PC-9 (cell line): ENCODE data around the gene PPP1R16B. TPM values are rescaled to one million over a fixed set of nuclear protein-coding genes. Genes with fewer than 3 reads are reported as not detected.
A peak's percentile ranks its signal among the peaks of the same experiment; 100 is the strongest.

Source experiments
- BruUV-seq: library from RNA; stranded (reverse); fragments of 400-500 nt; replicated peaks from 2 replicates; lab custom pipeline; 2021; lab: Mats Ljungman, UMichigan
- CTCF ChIA-PET: fragments of 300-600 bp; sonication (Branson Sonifier 250); formaldehyde crosslinking; loops from one replicate; lab custom pipeline; 2022; ENCODE audit warnings: antibody characterized with exemption; lab: Charles Lee
- POLR2A ChIA-PET: fragments of 300-600 bp; sonication (Branson Sonifier 250); formaldehyde crosslinking; loops from one replicate; lab custom pipeline; 2022; ENCODE audit warnings: antibody characterized with exemption; ENCODE audit not compliant: unreplicated experiment; lab: Charles Lee
- DNase-seq, 2 experiments: peaks; one replicate each; pipeline versions ENCODE4 v3.0.0 to v3.0.0-alpha.2; 2015 to 2022; ENCODE audit warnings: mixed read lengths in 1 of 2
- H2AFZ ChIP-seq: fragments of 200-600 bp; sonication (generic); 2 replicates; pipeline ENCODE4 v1.8.1; 2017; ENCODE audit warnings: antibody characterized with exemption
- H3F3A ChIP-seq: fragments of 200-600 bp; sonication (generic); 2 replicates; pipeline ENCODE4 v1.8.1; 2017; ENCODE audit warnings: antibody characterized with exemption, mild to moderate bottlenecking, low read depth; ENCODE audit not compliant: insufficient read depth
- H3K27ac ChIP-seq: fragments of 200-600 bp; sonication (generic); 2 replicates; pipeline ENCODE4 v1.6.1; 2016; ENCODE audit warnings: mixed run types
- H3K27me3 ChIP-seq: fragments of 200-600 bp; sonication (generic); 2 replicates; pipeline ENCODE4 v1.6.1; 2016; ENCODE audit warnings: low read depth, mixed run types; ENCODE audit not compliant: insufficient read depth
- H3K36me3 ChIP-seq: fragments of 200-600 bp; sonication (generic); 2 replicates; pipeline ENCODE4 v1.6.1; 2016; ENCODE audit warnings: low read depth, mixed run types
- H3K4me1 ChIP-seq: fragments of 200-600 bp; sonication (generic); replicated peaks from 2 replicates; pipeline ENCODE4 v1.6.1; 2016; ENCODE audit warnings: mixed run types; ENCODE audit not compliant: insufficient read depth
- H3K4me2 ChIP-seq: fragments of 200-600 bp; sonication (generic); 2 replicates; pipeline ENCODE4 v1.6.1; 2017; ENCODE audit warnings: mixed run types
- H3K4me3 ChIP-seq: fragments of 200-600 bp; sonication (generic); 2 replicates; pipeline ENCODE4 v1.6.1; 2016; ENCODE audit warnings: mixed run types
- H3K79me2 ChIP-seq: fragments of 200-600 bp; sonication (generic); 2 replicates; pipeline ENCODE4 v1.6.1; 2017; ENCODE audit warnings: low read depth, mixed run types
- H3K9me2 ChIP-seq: fragments of 200-600 bp; sonication (generic); 2 replicates; pipeline ENCODE4 v1.8.1; 2017; ENCODE audit warnings: mild to moderate bottlenecking; ENCODE audit not compliant: insufficient read depth
- H3K9me3 ChIP-seq: fragments of 200-600 bp; sonication (generic); 2 replicates; pipeline ENCODE4 v1.8.1; 2016; ENCODE audit warnings: low read depth; ENCODE audit not compliant: insufficient read depth
- H4K20me1 ChIP-seq: fragments of 200-600 bp; sonication (generic); 2 replicates; pipeline ENCODE4 v1.8.1; 2017; ENCODE audit not compliant: insufficient read depth
- CTCF ChIP-seq: fragments of 200-600 bp; sonication (generic); conservative IDR thresholded peaks from 2 replicates; pipeline ENCODE4 v1.6.1; 2017; ENCODE audit warnings: mixed run types, antibody characterized with exemption, mild to moderate bottlenecking, moderate library complexity
- EZH2 ChIP-seq: fragments of 200-600 bp; sonication (generic); IDR thresholded peaks from 2 replicates; pipeline ENCODE4 v1.8.0; 2017; ENCODE audit warnings: antibody characterized with exemption, low read depth
- intact Hi-C: fragments of 100-400 bp; cut with micrococcal nuclease; formaldehyde crosslinking; loops from one replicate; pipeline ENCODE4 v1.10.0; 2022; ENCODE audit not compliant: unreplicated experiment
- total RNA-seq: library from RNA; stranded (reverse); gene quantifications from 2 replicates; pipeline ENCODE4 v1.2.3, GENCODE V29; 2021

PPP1R16B gene
- total RNA-seq, 1 experiment from 2014 or later = not detected

DNA sequence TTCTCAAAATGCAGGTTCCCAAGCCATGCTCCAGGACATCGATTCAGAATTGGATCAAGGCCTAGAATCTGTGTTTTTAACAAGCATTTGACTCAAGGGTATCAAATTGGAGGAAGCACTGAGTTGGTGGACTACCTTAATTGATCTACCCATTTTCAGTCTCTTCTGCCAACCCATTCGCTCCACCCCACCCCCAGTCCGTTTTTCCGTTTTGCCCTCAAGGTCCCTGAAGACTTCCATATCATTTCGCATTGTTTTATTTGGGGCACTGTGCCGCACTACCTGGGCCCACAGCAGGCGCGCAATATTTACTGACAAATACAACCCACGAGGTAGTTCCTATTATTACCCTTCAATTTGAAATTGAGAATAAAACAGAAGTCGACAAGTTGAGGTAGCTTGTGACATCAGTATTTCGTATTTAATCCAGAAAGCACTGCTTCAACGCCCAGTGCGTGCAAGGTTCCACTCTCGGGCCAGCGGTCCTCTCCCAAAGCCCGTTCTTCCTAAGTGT lies 156.1 kb downstream of the PPP1R16B start:
- Histone ChIP-seq H3K4me3 (peak overlapping the region; percentile 81), H4K20me1 (no peaks in the 10 kb centered on the region), H3K4me1 (peaks cover 18% of the 10 kb centered on the region), H2AFZ (peak overlapping the region; percentile 97), H3K79me2 (peaks cover 30% of the 10 kb centered on the region), H3K36me3 (no peaks in the 10 kb centered on the region), H3K27me3 (no peaks in the 10 kb centered on the region), H3K27ac (peak overlapping the region; percentile 31), H3K4me2 (peak overlapping the region; percentile 81), H3K9me3 (no peaks in the 10 kb centered on the region), H3K9me2 (no peaks in the 10 kb centered on the region), H3F3A (no peaks in the 10 kb centered on the region; the same call in 1 of the 2 replicates)
- TF ChIP-seq CTCF (no peak), EZH2 (no peak)
- intact Hi-C loops = loop anchor here (1.0 kb wide), 1 partner anchor 35 kb away; the partner anchor contains the start of gene FAM83D
- ChIA-PET POLR2A (interaction anchor here (0.6 to 1.0 kb wide), 3 partner anchors 43 to 412 kb away, joined by 5 to 6 read pairs (median 5); no protein-coding TSS in a partner anchor), CTCF (interaction anchor here (0.6 to 1.4 kb wide), 4 partner anchors 35 to 180 kb away, joined by 3 to 7 read pairs (median 3); partner anchors contain the start of gene FAM83D)
- TSS peak; percentile 89 for BruUV-seq
- DNase-seq = no peak

- Histone ChIP-seq H3K4me1 (peaks cover 18% of the 10 kb centered on the region), H3F3A (no peaks in the 10 kb centered on the region), H3K36me3 (no peaks in the 10 kb centered on the region), H3K9me3 (no peaks in the 10 kb centered on the region), H3K27me3 (no peaks in the 10 kb centered on the region), H3K79me2 (peaks cover 36% of the 10 kb centered on the region), H3K27ac (peak within 1 kb of the TSS; percentile 82), H3K9me2 (no peaks in the 10 kb centered on the region), H3K4me2 (peak within 1 kb of the TSS; percentile 94), H2AFZ (peak within 1 kb of the TSS; percentile 97), H3K4me3 (peak within 1 kb of the TSS; percentile 81), H4K20me1 (no peaks in the 10 kb centered on the region)
- intact Hi-C loops = loop anchor here (1.0 kb wide), 1 partner anchor 36 kb away; the partner anchor contains the start of gene FAM83D
- POLR2A ChIA-PET = interaction anchor here (0.6 to 1.0 kb wide), 4 partner anchors 8 to 368 kb away, joined by 5 to 8 read pairs (median 5); no protein-coding TSS in a partner anchor
- CTCF ChIA-PET = interaction anchor here (0.5 to 1.4 kb wide), 4 partner anchors 16 to 112 kb away, joined by 3 to 7 read pairs (median 4); partner anchors contain the start of gene FAM83D
- DNase-seq = peak; percentile 92 to 99
- TF ChIP-seq EZH2 = no peak
- TF ChIP-seq CTCF = peak; percentile 40; the same call in 1 of the 2 replicates
- BruUV-seq = TSS peak; percentile 37
Measured at GRCh38 chr20:38962044-38962927, 156.8 kb downstream of the PPP1R16B start, which contains the start of gene DHX35. Gene DHX35, plus strand, starts transcription at chr20:38962344. Its CDS starts 24 bp downstream, at chr20:38962368.

DNA sequence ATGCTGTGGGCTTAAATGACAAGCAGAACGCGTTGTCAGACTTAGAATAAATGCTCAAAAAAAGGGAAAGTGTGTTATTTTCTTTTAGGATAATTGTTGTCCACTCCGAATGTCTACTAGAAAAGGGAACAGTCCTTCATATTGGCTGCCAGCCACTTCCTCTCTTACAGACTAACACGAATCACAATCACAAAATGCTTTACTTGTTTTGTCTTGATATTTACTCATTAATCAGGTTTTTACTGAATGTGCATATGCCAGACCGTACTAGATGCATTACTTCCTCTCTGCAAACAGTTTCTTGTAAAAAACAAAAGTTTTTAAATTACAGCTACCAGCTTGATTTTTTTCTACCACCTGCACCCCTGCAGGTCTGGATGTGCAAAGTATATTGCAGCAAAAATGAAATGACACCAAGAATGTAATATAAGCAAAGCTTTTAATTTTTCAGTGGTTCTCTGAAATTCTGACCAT lies 157.5 kb downstream of the PPP1R16B start:
- Histone ChIP-seq H3K4me3 (peak overlapping the region; percentile 81), H3K4me1 (peaks cover 18% of the 10 kb centered on the region), H3F3A (no peaks in the 10 kb centered on the region), H3K79me2 (peaks cover 40% of the 10 kb centered on the region), H3K27ac (peak overlapping the region; percentile 82), H3K36me3 (no peaks in the 10 kb centered on the region), H3K9me2 (no peaks in the 10 kb centered on the region), H3K9me3 (no peaks in the 10 kb centered on the region), H3K27me3 (no peaks in the 10 kb centered on the region), H2AFZ (peak overlapping the region; percentile 94), H4K20me1 (no peaks in the 10 kb centered on the region), H3K4me2 (peak overlapping the region; percentile 94)
- BruUV-seq = no TSS peak
- TF ChIP-seq EZH2 = no peak
- TF ChIP-seq CTCF = no peak
- intact Hi-C loops = loop anchor here (1.0 kb wide), 1 partner anchor 37 kb away; the partner anchor contains the start of gene FAM83D
- POLR2A ChIA-PET = no interaction called here
- DNase-seq = no peak
- CTCF ChIA-PET = interaction anchor here (0.5 to 1.4 kb wide), 3 partner anchors 17 to 86 kb away, joined by 3 to 7 read pairs (median 5); partner anchors contain the start of gene FAM83D
